DOHH2 (cell line): ENCODE data around the gene GPR62.

Source experiments
- H3F3A ChIP-seq: fragments of 200-600 bp; sonication (generic), shearing (Covaris generic); 2 replicates; pipeline ENCODE4 v1.6.0; 2016; ENCODE audit warnings: antibody characterized with exemption, mild to moderate bottlenecking; ENCODE audit not compliant: control insufficient read depth, insufficient read depth
- H3K27ac ChIP-seq: fragments of 200-600 bp; sonication (generic); 2 replicates; pipeline ENCODE4 v1.5.1; 2014; ENCODE audit warnings: low read depth, mild to moderate bottlenecking, low read length, moderate library complexity
- H3K27me3 ChIP-seq: fragments of 200-600 bp; sonication (generic); 2 replicates; pipeline ENCODE4 v1.6.1; 2014; ENCODE audit warnings: mild to moderate bottlenecking, low read length, mixed read lengths; ENCODE audit not compliant: control insufficient read depth
- H3K36me3 ChIP-seq: fragments of 200-600 bp; sonication (generic); 2 replicates; pipeline ENCODE4 v1.6.1; 2014; ENCODE audit warnings: mild to moderate bottlenecking, low read length, moderate library complexity, mixed read lengths; ENCODE audit not compliant: control insufficient read depth
- H3K4me1 ChIP-seq: fragments of 200-600 bp; sonication (generic); 2 replicates; pipeline ENCODE4 v1.6.1; 2014; ENCODE audit warnings: mild to moderate bottlenecking, low read length, mixed read lengths; ENCODE audit not compliant: control insufficient read depth
- H3K4me2 ChIP-seq: fragments of 200-600 bp; sonication (generic); 2 replicates; pipeline ENCODE4 v1.6.0; 2014; ENCODE audit warnings: mild to moderate bottlenecking, low read length, moderate library complexity
- H3K4me3 ChIP-seq: fragments of 200-600 bp; sonication (generic); 2 replicates; pipeline ENCODE4 v1.5.1; 2014; ENCODE audit warnings: mild to moderate bottlenecking, low read length, mixed read lengths
- H3K79me2 ChIP-seq: fragments of 200-600 bp; sonication (generic); 2 replicates; pipeline ENCODE4 v1.6.1; 2014; ENCODE audit warnings: mild to moderate bottlenecking, low read length, mixed read lengths; ENCODE audit not compliant: control insufficient read depth
- H3K9me2 ChIP-seq: fragments of 200-600 bp; sonication (generic); replicated peaks from 2 replicates; pipeline ENCODE4 v1.6.1; 2014; ENCODE audit warnings: mild to moderate bottlenecking, low read length, mixed read lengths; ENCODE audit not compliant: control insufficient read depth
- H3K9me3 ChIP-seq: fragments of 200-600 bp; sonication (generic); 2 replicates; pipeline ENCODE4 v1.6.1; 2014; ENCODE audit warnings: antibody characterized with exemption, low read length, mixed read lengths; ENCODE audit not compliant: control insufficient read depth, insufficient read depth
- H4K20me1 ChIP-seq: fragments of 200-600 bp; sonication (generic); 2 replicates; pipeline ENCODE4 v1.6.0; 2014; ENCODE audit warnings: low read depth, mild to moderate bottlenecking, antibody characterized with exemption, low read length, moderate library complexity; ENCODE audit not compliant: control insufficient read depth, insufficient read depth
- CTCF ChIP-seq: fragments of 200-600 bp; sonication (generic); IDR thresholded peaks from one replicate; pipeline ENCODE4 v1.5.1; 2014; ENCODE audit warnings: antibody characterized with exemption, mild to moderate bottlenecking, low read depth, low read length; ENCODE audit not compliant: poor library complexity, severe bottlenecking
- EZH2phosphoT487 ChIP-seq: fragments of 200-600 bp; sonication (generic); IDR thresholded peaks from 2 replicates; pipeline ENCODE4 v1.6.1; 2017; ENCODE audit warnings: borderline replicate concordance, mild to moderate bottlenecking, antibody characterized with exemption, low read length, moderate library complexity, mixed read lengths

The GPR62 gene

DNA sequence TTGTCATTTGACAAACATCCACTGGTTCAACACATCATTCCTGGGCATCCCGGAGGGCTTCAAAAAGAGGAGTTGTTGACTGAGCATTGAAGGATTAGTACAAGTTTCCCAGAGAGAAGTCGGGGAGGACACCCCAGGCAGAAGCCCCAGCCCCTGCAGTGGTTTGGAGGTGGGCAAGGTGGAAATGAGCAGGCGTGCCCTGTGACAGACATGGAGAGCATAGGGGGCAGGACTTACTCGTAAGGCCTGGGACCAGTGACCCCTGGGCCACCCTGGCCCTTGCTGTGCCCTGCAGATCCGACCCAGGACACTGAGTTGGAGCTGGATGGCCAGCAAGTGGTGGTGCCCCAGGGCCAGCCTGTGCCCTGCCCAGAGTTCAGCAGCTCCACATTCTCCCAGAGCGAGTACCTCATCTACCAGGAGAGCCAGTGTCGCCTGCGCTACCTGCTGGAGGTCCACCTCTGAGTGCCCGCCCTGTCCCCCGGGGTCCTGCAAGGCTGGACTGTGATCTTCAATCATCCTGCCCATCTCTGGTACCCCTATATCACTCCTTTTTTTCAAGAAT is 7.1 kb upstream of the GPR62 start:
- H4K20me1 ChIP-seq: no peaks in the 10 kb centered on the region
- H3K9me3 ChIP-seq: no peaks in the 10 kb centered on the region

GRCh38 chr3:51949121-51949520 is 6.1 kb upstream of the GPR62 start:
- Histone ChIP-seq H3K36me3 (no peaks in the 10 kb centered on the region), H3F3A (no peaks in the 10 kb centered on the region), H4K20me1 (no peaks in the 10 kb centered on the region), H3K4me2 (no peak overlapping the region), H3K27me3 (peaks cover 9% of the 10 kb centered on the region; the same call in 1 of the 2 replicates), H3K9me2 (no peaks in the 10 kb centered on the region), H3K4me3 (no peak overlapping the region), H3K79me2 (no peaks in the 10 kb centered on the region), H3K27ac (no peak overlapping the region), H3K9me3 (no peaks in the 10 kb centered on the region), H3K4me1 (no peaks in the 10 kb centered on the region)
- TF ChIP-seq CTCF (no peak), EZH2phosphoT487 (no peak)

More for the DNA sequence above, 7.1 kb upstream of the GPR62 start:
- Histone ChIP-seq H3F3A (no peaks in the 10 kb centered on the region), H3K36me3 (no peaks in the 10 kb centered on the region), H3K4me2 (no peak overlapping the region), H3K4me3 (no peak overlapping the region), H3K9me2 (no peaks in the 10 kb centered on the region), H3K27ac (no peak overlapping the region), H3K79me2 (no peaks in the 10 kb centered on the region), H3K27me3 (no peaks in the 10 kb centered on the region), H3K4me1 (peaks cover under 1% of the 10 kb centered on the region)
- TF ChIP-seq CTCF (no peak), EZH2phosphoT487 (no peak)

GRCh38 chr3:51950899-51951298 is 4.3 kb upstream of the GPR62 start:
- peaks cover 10% of the 10 kb centered on the region; the same call in 1 of the 2 replicates for H3K27me3 ChIP-seq
- no peaks in the 10 kb centered on the region for H3K36me3 ChIP-seq
- H3K79me2 ChIP-seq: no peaks in the 10 kb centered on the region
- H3F3A ChIP-seq: no peaks in the 10 kb centered on the region
- H3K27ac ChIP-seq: no peak overlapping the region
- H3K4me2 ChIP-seq: no peak overlapping the region
- H3K4me3 ChIP-seq: no peak overlapping the region
- no peaks in the 10 kb centered on the region for H4K20me1 ChIP-seq
- no peaks in the 10 kb centered on the region for H3K9me3 ChIP-seq
- no peaks in the 10 kb centered on the region for H3K4me1 ChIP-seq
- TF ChIP-seq CTCF (no peak), EZH2phosphoT487 (no peak)
- no peaks in the 10 kb centered on the region for H3K9me2 ChIP-seq
